ENCODE results near the gene MARCHF3.

MARCHF3 gene

GRCh38 chr5:126877602-126878001 lies 152.8 kb downstream of the MARCHF3 start:
- DNase-seq (ENCODE audit: low read depth), result no peak
- H3K4me3 ChIP-seq (ENCODE audit: low read depth, low read length), result no peak overlapping the region
- no peak for TF ChIP-seq CTCF (IDR thresholded peaks at IDR 0.05; ENCODE audit: insufficient read depth, low read depth, low read length, missing control alignments)

- no peak for TF ChIP-seq CTCF (IDR thresholded peaks at IDR 0.05; ENCODE audit: insufficient read depth, low read depth, low read length, missing control alignments)
- H3K4me3 ChIP-seq (ENCODE audit: low read depth, low read length), result no peak overlapping the region
- DNase-seq (ENCODE audit: low read depth), result no peak
These were observed 155.0 kb downstream of the MARCHF3 start for GRCh38 chr5:126875303-126875785.

- TF ChIP-seq CTCF (IDR thresholded peaks at IDR 0.05; ENCODE audit: insufficient read depth, low read depth, low read length, missing control alignments), result no peak
- DNase-seq (ENCODE audit: low read depth), result no peak
- no peak overlapping the region for H3K4me3 ChIP-seq (ENCODE audit: low read depth, low read length)
These were observed 157.6 kb downstream of the MARCHF3 start for GRCh38 chr5:126872561-126873354.

- no peak for TF ChIP-seq CTCF (IDR thresholded peaks at IDR 0.05; ENCODE audit: insufficient read depth, low read depth, low read length, missing control alignments)
- no peak for DNase-seq (ENCODE audit: low read depth)
- no peak overlapping the region for H3K4me3 ChIP-seq (ENCODE audit: low read depth, low read length)
These were observed 158.9 kb downstream of the MARCHF3 start for GRCh38 chr5:126871441-126871840.

GRCh38 chr5:126869005-126869451 lies 161.3 kb downstream of the MARCHF3 start:
- no peak overlapping the region for H3K4me3 ChIP-seq (ENCODE audit: low read depth, low read length)
- no peak for TF ChIP-seq CTCF (IDR thresholded peaks at IDR 0.05; ENCODE audit: insufficient read depth, low read depth, low read length, missing control alignments)
- no peak for DNase-seq (ENCODE audit: low read depth)

GRCh38 chr5:126868338-126869004 lies 161.9 kb downstream of the MARCHF3 start:
- no peak for TF ChIP-seq CTCF (IDR thresholded peaks at IDR 0.05; ENCODE audit: insufficient read depth, low read depth, low read length, missing control alignments)
- no peak overlapping the region for H3K4me3 ChIP-seq (ENCODE audit: low read depth, low read length)
- no peak for DNase-seq (ENCODE audit: low read depth)

All from GM12865 (cell line).